Skin epidermis (tissue), 12 donors: ENCODE measurements around the gene GLS2.
A peak's percentile ranks its signal among the peaks of the same experiment; 100 is the strongest.
"Not testable (repeated sequence)": the region's sequence is repeated elsewhere in the genome, so short reads cannot be mapped to it uniquely, and the experiment has no call there.

Experiments used
- H3K27ac ChIP-seq, 21 experiments: fragments of 200-600 bp; sonication (generic) in 11 of 21; one replicate each; pipeline ENCODE4 v1.5.0; 2020; ENCODE audit warnings: mild to moderate bottlenecking in 3 of 21, inconsistent platforms in 2 of 21, moderate library complexity in 2 of 21
- H3K4me3 ChIP-seq, 7 experiments: fragments of 200-600 bp; sonication (generic) in 2 of 7; one replicate each; pipeline ENCODE4 v1.5.0; 2020; ENCODE audit warnings: inconsistent platforms in 2 of 7, mild to moderate bottlenecking in 2 of 7, moderate library complexity in 1 of 7

GLS2 gene

DNA sequence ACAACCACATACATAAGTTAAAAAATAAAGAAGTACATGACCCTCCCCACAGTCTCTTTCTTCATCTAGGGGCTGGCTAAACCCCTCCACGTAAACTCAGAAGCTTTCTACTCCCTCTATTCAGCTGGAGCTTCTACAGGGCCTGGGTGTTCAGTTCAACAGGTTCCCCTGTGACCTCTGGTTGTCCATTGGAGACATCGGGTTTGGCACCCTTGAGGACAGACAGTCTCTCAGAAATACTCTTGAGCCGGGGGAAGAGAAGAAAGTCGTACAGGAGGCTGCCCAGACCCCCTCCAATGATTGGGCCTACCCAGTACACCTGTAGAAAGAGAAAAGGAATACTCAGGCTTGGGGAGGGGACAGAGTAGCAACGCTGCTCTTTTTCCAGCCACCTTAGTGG lies 36.8 kb downstream of the GLS2 start:
- Histone ChIP-seq H3K4me3 (no peak overlapping the region), H3K27ac (no peak overlapping the region)

DNA sequence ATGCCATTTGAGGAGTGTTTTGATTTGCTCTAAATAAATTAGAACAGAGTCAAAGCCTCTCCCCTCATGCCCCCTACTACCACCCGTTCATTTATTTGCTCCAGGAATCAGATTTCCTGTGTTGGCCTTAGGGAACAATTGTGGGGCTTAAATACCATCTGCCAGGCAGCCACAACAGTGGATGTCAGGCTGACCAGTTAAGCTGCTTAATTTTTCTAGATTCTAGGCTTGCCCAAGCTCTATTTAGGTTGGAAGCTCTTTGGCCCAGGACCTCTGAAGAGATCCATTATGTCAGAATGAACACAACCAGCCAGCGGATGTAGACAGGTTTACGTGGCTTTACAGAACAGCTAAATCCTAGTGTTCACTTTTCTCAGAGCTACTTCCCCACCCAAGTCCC lies 37.7 kb downstream of the GLS2 start:
- Histone ChIP-seq H3K4me3 (no peak overlapping the region), H3K27ac (peak overlapping the region in 4 of 21 experiments; percentile 82 to 88 (median 84))

DNA sequence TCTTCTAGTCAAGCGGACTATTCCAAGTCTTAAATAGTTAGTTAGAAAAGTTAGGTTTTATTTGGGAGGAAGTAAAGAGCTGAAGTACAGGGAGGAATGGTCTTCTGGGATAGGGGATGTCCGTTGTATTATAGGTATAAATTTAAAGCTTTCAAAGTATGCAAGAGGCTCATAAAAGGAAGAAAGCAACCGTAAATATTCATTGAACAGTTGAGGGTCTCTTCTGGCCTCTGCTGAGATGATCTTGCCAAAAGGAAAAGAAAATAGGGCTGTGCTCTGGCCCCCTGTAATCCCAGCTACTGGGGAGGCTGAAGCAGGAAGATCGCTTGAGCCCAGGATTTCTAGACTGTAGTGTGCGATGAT lies 38.4 kb downstream of the GLS2 start:
- peak overlapping the region; percentile 61 to 91 (median 77) for H3K4me3 ChIP-seq

DNA sequence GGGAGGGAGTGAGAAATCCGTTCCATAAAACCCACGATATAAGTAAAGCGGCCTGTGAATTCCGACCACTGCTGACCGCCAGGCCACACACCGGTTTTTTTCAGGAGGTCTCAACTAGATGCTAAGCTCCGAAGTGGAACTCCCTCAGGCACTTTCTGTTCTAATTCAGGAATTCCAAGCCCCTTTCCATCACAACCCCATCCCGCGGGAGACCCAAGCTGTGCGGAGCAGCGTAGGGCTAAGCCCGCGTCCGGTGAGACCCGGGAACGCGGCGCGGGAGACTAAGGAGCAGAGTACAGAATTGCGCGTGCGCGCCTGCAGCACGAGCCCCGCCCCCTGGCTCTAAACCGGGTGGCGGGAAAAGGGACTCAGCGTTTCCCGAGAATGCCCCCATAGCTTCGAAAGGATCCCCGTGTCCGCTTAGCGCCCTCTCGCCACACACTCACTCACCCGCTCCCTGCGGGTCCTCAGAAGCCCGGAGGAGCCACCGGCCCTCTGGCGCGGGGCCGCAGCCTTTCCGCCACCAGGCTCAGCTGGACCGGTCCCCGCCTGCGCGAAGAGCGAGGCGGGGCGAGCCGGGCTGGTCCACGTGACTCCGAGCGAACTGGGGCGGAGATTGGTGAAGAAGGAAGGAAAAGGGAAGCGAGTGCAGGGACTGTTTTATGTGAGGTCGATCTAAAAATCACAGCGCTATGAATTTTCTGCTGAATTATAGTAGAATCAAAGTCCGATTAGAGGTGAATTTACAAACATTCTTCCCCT lies 38.9 kb downstream of the GLS2 start, which contains the start of gene TIMELESS:
Gene TIMELESS (minus strand): TSS at position 567 of the 762 bp plus-strand sequence. CDS start 15,256 bp downstream, outside the sequence.
- peak within 1 kb of the TSS; percentile 51 to 88 (median 82) for H3K27ac ChIP-seq
- peak within 1 kb of the TSS; percentile 61 to 91 (median 77) for H3K4me3 ChIP-seq

More for the DNA sequence above, 38.4 kb downstream of the GLS2 start:
- H3K27ac ChIP-seq, result peak overlapping the region in 20 of 21 experiments; percentile 56 to 88 (median 82)

DNA sequence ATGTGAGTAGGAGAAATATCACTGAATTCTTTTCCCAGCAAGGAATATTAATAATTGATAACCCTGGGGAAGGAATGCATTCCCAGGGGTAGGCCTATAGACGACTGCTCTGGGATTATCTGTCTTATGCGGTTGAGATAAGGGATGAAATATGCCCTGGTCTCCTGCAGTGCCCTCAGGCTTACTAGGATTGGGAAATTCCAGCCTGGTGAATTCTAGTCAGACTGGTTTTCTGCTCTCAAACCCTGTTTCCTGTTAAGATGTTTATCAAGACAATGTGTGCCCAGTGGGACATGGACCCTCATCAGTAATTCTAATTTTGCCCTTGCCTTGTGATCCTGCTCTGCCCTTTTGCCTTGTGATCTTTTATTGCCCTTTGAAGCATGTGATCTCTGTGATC lies 44.8 kb downstream of the GLS2 start:
- H3K4me3 ChIP-seq, H3K27ac ChIP-seq: not testable (repeated sequence)

DNA sequence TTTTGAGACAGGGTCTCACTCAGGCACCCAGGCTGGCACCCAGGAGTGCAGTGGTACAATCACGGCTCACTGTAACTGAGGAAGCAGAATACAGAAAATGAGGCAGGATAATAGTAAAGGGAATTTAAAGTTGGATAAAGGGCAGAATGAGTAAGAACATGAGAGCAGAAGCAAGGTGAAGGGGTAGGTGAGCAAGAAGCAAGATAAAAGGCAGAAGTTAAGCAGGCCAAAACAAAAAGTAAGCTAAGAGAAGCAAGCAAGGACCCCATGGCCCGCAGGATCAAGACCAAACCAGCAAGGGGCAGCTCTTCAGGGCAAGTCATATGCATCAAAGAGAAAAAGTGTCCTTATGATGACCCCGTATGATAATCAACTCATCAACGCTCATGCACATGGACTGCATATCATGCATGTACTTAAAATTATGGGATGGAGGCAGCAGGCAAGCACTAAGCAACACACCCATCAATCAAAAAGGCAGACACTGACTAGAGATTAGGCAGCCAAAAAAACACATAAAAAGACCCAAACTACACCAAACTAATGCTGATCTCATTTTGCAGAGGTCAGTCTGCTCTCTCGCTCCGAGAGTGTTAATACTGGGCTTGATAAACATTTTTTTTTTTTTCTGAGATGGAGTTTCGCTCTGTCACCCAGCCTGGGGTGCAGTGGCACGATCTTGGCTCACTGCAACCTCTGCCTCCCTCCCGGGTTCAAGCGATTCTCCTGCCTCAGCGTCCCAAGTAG lies 50.4 kb downstream of the GLS2 start:
- no peak overlapping the region for H3K27ac ChIP-seq
- no peak overlapping the region for H3K4me3 ChIP-seq

DNA sequence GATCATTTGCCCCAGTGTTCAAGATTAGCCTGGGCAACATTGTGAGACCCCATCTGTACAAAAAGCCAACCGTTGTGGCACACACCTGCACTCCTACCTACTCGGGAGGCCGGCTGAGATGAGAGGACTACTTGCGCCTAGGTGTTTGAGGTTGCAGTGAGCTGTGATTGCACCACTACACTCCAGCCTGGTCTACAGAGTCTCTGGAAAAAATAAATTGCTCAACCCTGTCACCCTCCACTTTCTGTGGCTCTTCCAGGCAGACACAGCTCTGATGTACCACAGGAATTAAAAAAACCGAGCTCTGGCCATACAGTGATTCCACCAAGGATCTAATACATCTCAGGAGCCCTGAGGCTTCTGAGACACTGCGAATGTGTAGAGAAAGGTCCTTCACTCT lies 53.1 kb downstream of the GLS2 start:
- no peak overlapping the region for H3K27ac ChIP-seq
- H3K4me3 ChIP-seq, result no peak overlapping the region

DNA sequence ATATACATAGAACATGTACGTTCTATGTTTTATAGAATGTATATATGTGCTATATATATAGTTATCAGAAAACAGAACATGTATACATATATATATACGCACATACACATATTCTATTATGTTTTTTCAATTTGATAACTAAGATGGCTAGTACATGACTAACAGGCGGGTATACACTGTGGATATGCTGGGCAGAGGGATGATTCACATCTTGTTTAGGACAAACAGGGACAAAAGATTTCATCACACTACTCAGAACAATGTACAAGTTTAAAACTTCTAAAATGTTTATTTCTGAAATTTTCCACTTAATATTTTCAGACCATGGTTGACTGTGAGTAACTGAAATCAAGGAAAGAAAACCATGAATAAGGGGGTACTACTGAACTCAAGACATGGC lies 56.1 kb downstream of the GLS2 start:
- no peak overlapping the region for H3K27ac ChIP-seq
- H3K4me3 ChIP-seq, result no peak overlapping the region

DNA sequence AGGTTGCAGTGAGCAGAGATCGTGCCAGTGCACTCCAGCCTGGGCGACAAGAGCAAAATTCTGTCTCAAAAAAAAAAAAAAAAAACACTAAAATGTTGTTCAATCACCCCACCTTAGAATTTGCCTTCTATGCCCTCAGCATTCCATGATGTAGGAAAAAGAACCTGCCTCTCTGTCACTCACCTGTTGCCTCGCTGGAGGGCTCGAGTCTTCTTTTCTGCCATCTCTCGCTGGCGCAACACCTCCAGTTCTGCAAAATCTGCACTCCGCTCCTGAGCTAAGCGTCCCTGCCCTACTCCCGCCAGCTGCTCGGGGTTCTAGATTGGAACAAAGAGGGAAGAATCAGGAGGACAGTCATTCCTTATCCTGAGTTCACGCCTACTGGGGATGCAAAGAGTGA lies 56.7 kb downstream of the GLS2 start:
- Histone ChIP-seq H3K27ac (no peak overlapping the region), H3K4me3 (no peak overlapping the region)

DNA sequence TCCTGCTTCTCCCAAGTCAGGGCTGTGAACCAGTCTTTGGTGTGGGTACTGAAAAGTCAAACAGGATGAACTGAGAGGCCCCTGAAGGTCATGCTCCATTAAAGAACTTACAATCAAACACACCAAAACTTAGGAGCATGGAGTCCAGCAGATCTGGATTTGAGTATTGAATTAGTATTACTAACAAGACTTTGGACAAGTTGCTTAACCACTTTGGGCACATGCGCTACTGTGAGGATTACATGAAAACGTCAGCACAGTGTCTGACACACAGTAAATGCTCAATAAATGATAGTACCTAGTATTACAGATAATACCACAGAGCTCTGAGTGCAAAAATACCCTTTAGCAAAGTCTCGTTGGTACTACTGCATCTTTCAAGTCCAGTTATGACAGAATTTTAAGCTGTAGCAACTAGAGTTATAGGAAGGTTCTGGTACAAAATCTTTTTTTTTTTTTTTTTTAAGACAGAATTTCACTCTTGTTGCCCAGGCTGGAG lies 62.0 kb downstream of the GLS2 start:
- Histone ChIP-seq H3K27ac (no peak overlapping the region), H3K4me3 (no peak overlapping the region)

DNA sequence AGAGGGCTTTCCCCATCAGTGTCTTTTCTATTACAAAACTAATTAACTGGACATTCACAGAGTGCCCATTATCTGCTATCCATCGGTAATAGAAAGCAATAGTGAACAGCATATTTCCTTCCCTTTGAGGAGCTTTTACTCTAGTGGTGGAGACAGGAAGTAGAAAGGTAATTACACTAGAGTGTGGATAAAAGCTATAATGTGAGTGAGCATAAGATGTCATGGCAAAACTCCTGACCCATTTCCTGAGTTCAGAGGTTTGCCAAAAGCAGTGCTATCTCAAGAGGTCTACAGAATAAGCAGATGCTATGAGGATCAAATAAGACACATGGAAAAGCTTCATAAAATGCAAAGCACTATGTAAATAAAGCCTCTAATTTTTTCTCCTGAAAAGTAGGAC lies 62.8 kb downstream of the GLS2 start:
- Histone ChIP-seq H3K4me3 (no peak overlapping the region), H3K27ac (no peak overlapping the region)
